Neural progenitor cell (in vitro differentiated cells): ENCODE data around the gene PCDHGB3.
"Not testable (repeated sequence)": the region's sequence is repeated elsewhere in the genome, so short reads cannot be mapped to it uniquely, and the experiment has no call there.

Source experiments
- EZH2 ChIP-seq: fragments of 200-600 bp; sonication (generic); IDR thresholded peaks from 2 replicates; pipeline ENCODE4 v1.6.1; 2017; ENCODE audit warnings: antibody characterized with exemption, mild to moderate bottlenecking, moderate library complexity
- TF ChIP-seq, protein P1 (sequence below): fragments of 200-600 bp; sonication (generic); IDR thresholded peaks from 2 replicates; pipeline ENCODE4 v1.5.1; 2017; ENCODE audit warnings: antibody characterized with exemption, mild to moderate bottlenecking

DNA sequence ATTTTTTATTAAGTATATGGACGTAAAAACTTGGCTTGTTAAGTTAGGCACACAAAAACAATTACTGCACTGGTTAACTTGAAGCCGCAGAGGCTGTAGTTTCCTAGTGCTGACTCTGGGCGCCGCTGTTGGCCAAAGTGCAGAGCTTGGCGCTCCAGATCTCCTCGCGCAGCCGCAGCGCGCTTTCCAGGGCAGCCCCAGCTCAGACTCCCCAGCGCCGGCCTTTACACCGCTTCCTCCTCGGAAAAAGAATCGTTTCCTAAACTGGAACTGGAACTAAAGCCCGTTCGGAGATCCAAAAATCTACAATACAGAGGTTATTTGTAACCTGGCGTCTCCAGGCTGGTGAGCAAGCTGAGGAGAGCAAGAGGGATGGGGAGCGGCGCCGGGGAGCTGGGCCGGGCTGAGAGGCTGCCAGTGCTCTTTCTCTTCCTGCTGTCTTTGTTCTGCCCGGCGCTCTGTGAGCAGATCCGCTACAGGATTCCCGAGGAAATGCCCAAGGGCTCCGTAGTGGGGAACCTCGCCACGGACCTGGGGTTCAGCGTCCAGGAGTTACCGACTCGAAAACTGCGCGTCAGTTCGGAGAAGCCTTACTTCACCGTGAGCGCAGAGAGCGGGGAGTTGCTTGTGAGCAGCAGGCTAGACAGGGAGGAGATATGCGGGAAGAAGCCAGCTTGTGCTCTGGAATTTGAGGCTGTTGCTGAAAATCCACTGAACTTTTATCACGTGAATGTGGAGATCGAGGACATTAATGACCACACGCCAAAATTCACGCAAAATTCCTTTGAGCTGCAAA, 27.9 kb downstream of the PCDHGB3 start, which contains the start of gene PCDHGB5:
- not testable (repeated sequence) for TF ChIP-seq EZH2
- TF ChIP-seq, protein P1, sequence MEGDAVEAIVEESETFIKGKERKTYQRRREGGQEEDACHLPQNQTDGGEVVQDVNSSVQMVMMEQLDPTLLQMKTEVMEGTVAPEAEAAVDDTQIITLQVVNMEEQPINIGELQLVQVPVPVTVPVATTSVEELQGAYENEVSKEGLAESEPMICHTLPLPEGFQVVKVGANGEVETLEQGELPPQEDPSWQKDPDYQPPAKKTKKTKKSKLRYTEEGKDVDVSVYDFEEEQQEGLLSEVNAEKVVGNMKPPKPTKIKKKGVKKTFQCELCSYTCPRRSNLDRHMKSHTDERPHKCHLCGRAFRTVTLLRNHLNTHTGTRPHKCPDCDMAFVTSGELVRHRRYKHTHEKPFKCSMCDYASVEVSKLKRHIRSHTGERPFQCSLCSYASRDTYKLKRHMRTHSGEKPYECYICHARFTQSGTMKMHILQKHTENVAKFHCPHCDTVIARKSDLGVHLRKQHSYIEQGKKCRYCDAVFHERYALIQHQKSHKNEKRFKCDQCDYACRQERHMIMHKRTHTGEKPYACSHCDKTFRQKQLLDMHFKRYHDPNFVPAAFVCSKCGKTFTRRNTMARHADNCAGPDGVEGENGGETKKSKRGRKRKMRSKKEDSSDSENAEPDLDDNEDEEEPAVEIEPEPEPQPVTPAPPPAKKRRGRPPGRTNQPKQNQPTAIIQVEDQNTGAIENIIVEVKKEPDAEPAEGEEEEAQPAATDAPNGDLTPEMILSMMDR = not testable (repeated sequence)
